ENCODE data around the gene CNKSR3. TPM values are rescaled to one million over a fixed set of nuclear protein-coding genes. Genes with fewer than 3 reads are reported as not detected.

The CNKSR3 gene
- total RNA-seq, 6 donors from 2014 or later: 2.1 to 14.3 (median 7.5) TPM

- ATAC-seq (ENCODE audit: low FRiP score in 2 of 2): no peak
- Histone ChIP-seq H3K27ac (no peak overlapping the region), H3K36me3 (no peaks in the 10 kb centered on the region), H3K4me3 (no peak overlapping the region), H3K9me3 (no peaks in the 10 kb centered on the region), H3K27me3 (peaks cover 0 to 12% (median 0%) of the 10 kb centered on the region in 4 donors), H3K4me1 (peaks cover 15 to 29% (median 23%) of the 10 kb centered on the region in 4 donors)
- no peak for DNase-seq
- WGBS, 2 donors: 67 to 69% methylated on average over 5 of the region's 5 CpGs
- TF ChIP-seq POLR2A (IDR thresholded peaks at IDR 0.05): no peak
- TF ChIP-seq EP300 (IDR thresholded peaks at IDR 0.05): no peak
- no peak for TF ChIP-seq POLR2AphosphoS5 (IDR thresholded peaks at IDR 0.05)
- TF ChIP-seq CTCF (IDR thresholded peaks at IDR 0.05): no peak
Measured at GRCh38 chr6:154513601-154514320, 3.3 kb upstream of the CNKSR3 start.

- Histone ChIP-seq H3K4me1 (peaks cover 18 to 42% (median 31%) of the 10 kb centered on the region in 4 donors), H3K27ac (peak overlapping the region; percentile 26 to 93 (median 64)), H3K9me3 (no peaks in the 10 kb centered on the region), H3K4me3 (no peak overlapping the region), H3K27me3 (peaks cover 0 to 12% (median 0%) of the 10 kb centered on the region in 4 donors), H3K36me3 (no peaks in the 10 kb centered on the region)
- ATAC-seq (ENCODE audit: low FRiP score in 2 of 2) (no peak), DNase-seq (no peak)
- TF ChIP-seq POLR2AphosphoS5 (IDR thresholded peaks at IDR 0.05) (no peak), CTCF (IDR thresholded peaks at IDR 0.05) (no peak), EP300 (IDR thresholded peaks at IDR 0.05) (no peak), POLR2A (IDR thresholded peaks at IDR 0.05) (no peak)
- WGBS, 2 donors: 89 to 90% methylated on average over 1 of the region's 1 CpG
Measured at GRCh38 chr6:154512201-154512600, 1.7 kb upstream of the CNKSR3 start.

GRCh38 chr6:154511791-154512190, 1.3 kb upstream of the CNKSR3 start:
- H3K9me3 ChIP-seq: no peaks in the 10 kb centered on the region
- DNase-seq (no peak), ATAC-seq (ENCODE audit: low FRiP score in 2 of 2) (no peak)
- TF ChIP-seq POLR2AphosphoS5 (IDR thresholded peaks at IDR 0.05) (no peak), POLR2A (IDR thresholded peaks at IDR 0.05) (no peak), CTCF (IDR thresholded peaks at IDR 0.05) (no peak), EP300 (IDR thresholded peaks at IDR 0.05) (no peak)
- H3K27me3 ChIP-seq: peaks cover 0 to 12% (median 0%) of the 10 kb centered on the region in 4 donors
- H3K27ac ChIP-seq: peak overlapping the region; percentile 26 to 93 (median 64)
- WGBS, 2 donors: 21 to 31% methylated on average over 6 to 7 of the region's 7 CpGs
- H3K4me1 ChIP-seq: peaks cover 18 to 42% (median 32%) of the 10 kb centered on the region in 4 donors
- H3K36me3 ChIP-seq: no peaks in the 10 kb centered on the region
- H3K4me3 ChIP-seq: peak overlapping the region in 3 of 4 donors; percentile 63 to 85 (median 81)

GRCh38 chr6:154509421-154510143, 903 bp downstream of the CNKSR3 start:
- H3K27ac ChIP-seq: peak overlapping the region; percentile 81 to 93 (median 89)
- TF ChIP-seq EP300 (IDR thresholded peaks at IDR 0.05) (no peak), POLR2A (IDR thresholded peaks at IDR 0.05) (no peak)
- H3K9me3 ChIP-seq: no peaks in the 10 kb centered on the region
- H3K27me3 ChIP-seq: peaks cover 0 to 12% (median 0%) of the 10 kb centered on the region in 4 donors
- DNase-seq (peak; percentile 28 to 85), ATAC-seq (ENCODE audit: low FRiP score in 2 of 2) (peak; percentile 12 to 30)
- H3K4me3 ChIP-seq: peak overlapping the region; percentile 63 to 85 (median 76)
- H3K4me1 ChIP-seq: peaks cover 16 to 42% (median 29%) of the 10 kb centered on the region in 4 donors
- 0% methylated on average over 12 to 29 of the region's 55 CpGs for WGBS, 2 donors
- no peaks in the 10 kb centered on the region for H3K36me3 ChIP-seq
